Inflammatory macrophage (primary cell): ENCODE measurements around the gene KCTD19.

Experiments
- DNase-seq, 2 donors: peaks; one replicate each; pipeline ENCODE4 v3.0.0-alpha.2; 2020 to 2022

Gene KCTD19

GRCh38 chr16:67242138-67242730, 84.3 kb downstream of the KCTD19 start:
- DNase-seq = peak in 1 of 2 donors; percentile 17

- DNase-seq = peak; percentile 45 to 82
These were observed 85.3 kb downstream of the KCTD19 start for GRCh38 chr16:67241008-67241900.

DNA sequence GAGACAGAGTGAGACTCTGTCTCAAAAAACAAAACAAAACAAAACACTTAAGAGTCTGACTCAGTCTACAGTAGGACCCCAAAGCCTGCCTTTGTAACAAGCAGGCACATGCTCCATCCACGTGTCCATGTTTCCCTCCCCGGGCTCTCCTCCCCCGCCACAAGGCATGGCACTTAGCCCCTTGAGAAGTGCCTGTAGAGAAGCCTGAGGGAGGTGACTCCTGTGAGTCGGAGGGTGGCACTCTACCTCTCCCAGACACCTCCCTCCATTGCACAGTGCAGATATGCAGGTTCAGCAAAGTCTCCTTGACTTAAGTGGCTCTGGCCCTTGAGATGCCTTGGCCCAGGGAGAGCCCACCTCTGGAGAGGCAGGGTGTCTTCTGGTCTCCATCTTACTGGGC, 86.0 kb downstream of the KCTD19 start:
- no peak for DNase-seq
